Right ventricle myocardium inferior (tissue), 1 donor: ENCODE data around the gene SNRPD1. TPM values are rescaled to one million over a fixed set of nuclear protein-coding genes. Genes with fewer than 3 reads are reported as not detected.
"Not testable (repeated sequence)": the region's sequence is repeated elsewhere in the genome, so short reads cannot be mapped to it uniquely, and the experiment has no call there.

ENCODE experiments used
- ATAC-seq: fragments of 200-7000 bp; cut with Tn5 transposase; one replicate; pipeline ENCODE4 v1.9.1; 2020; ENCODE audit warnings: mild to moderate bottlenecking, moderate library complexity
- DNase-seq: peaks from one replicate; pipeline ENCODE4 v3.0.0; 2021; ENCODE audit errors: missing footprints
- intact Hi-C: fragments of 100-400 bp; cut with DNase I; formaldehyde crosslinking; loops from one replicate; pipeline ENCODE4 v1.11.0; 2022
- long read RNA-seq: library from polyadenylated mRNA; unstranded; transcript quantifications from one replicate; pipeline ENCODE4 v2.0.0, GENCODE V29; 2021
- total RNA-seq: library from RNA; stranded (reverse); fragmentation: NEBNext Ultra II Directional; extraction: Animal tissue kit (Norgen Biotek cat#: 25700); gene quantifications from one replicate; pipeline ENCODE4 v1.2.1, GENCODE V29; 2021
- donor health status: DM: no; HTN: yes; CAD: no; lungs with severe emphysema.

SNRPD1 gene
- 24.9 TPM for total RNA-seq
- long read RNA-seq, full-length matches to known transcripts = 15 of 16 reads
- long read RNA-seq, partial matches to known transcripts = 1 of 16 reads
- long read RNA-seq, other reads (novel, unspliced or antisense) = 0 of 16 reads

GRCh38 chr18:21612125-21613039 is at the start of gene SNRPD1:
TSS of gene SNRPD1 (plus strand) at chr18:21612314. CDS start at chr18:21612430, 116 bp downstream.
- intact Hi-C loops = no loop called here
- DNase-seq = peak; percentile 96
- peak; percentile 99 for ATAC-seq

DNA sequence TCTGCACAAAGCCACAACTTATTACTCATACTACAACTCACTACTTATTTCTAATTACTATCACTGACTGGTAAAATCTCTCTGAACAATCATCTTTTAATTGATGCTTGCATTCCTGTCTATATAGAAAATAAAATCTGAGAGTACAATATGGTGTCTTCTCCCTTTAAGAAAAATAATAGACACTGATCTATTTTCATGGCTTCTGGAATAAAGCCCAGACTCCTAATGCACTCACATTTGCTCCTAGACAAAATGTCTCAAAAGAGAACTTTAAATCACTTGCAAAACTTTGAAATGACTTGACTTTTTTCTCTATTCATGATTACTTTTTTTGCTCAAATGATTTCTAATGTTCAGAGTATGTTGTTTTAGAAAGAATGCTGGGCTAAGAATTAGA is 40.3 kb upstream of the SNRPD1 start:
- intact Hi-C loops = no loop called here
- DNase-seq (no peak), ATAC-seq (no peak)

- DNase-seq (no peak), ATAC-seq (no peak)
- intact Hi-C loops = no loop called here
Observed at GRCh38 chr18:21575656-21576055, 36.5 kb upstream of the SNRPD1 start.

GRCh38 chr18:21584391-21584790 is 27.7 kb upstream of the SNRPD1 start:
- intact Hi-C loops = no loop called here
- DNase-seq (no peak), ATAC-seq (no peak)

GRCh38 chr18:21592361-21592760 is 19.8 kb upstream of the SNRPD1 start:
- intact Hi-C loops, DNase-seq, ATAC-seq: not testable (repeated sequence)

DNA sequence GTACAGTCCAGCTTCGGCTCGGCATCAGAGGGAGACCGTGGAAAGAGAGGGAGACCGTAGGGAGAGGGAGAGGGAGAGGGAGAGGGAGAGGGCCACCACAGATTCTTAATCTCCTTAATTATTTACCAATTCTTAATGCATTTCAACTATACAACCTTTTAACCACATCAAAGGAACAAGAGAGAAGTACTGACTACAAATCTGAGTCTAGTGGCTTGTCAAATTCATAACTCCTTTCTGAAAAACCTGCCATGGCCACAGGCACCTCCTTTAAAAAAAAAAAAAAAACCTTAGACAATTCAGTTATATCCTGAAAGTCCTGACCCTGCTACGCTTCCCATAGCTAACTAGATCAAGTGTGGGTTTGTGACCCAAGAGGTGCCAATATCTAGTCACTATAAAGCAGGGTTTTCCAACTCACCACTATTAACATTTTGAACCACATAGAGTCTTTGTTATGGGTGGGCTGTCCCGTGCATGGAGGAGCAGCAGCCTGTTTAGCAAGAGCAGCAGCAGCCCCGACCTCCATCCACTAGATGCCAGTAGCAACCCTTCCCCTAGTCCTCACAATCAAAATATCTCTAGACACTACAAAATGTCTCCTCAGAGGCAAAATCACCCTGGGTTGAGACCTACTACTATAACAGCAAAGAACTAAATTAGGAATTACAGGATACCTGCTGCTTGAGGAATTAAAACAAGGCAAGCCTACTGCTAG is 18.4 kb upstream of the SNRPD1 start:
- intact Hi-C loops = no loop called here

DNA sequence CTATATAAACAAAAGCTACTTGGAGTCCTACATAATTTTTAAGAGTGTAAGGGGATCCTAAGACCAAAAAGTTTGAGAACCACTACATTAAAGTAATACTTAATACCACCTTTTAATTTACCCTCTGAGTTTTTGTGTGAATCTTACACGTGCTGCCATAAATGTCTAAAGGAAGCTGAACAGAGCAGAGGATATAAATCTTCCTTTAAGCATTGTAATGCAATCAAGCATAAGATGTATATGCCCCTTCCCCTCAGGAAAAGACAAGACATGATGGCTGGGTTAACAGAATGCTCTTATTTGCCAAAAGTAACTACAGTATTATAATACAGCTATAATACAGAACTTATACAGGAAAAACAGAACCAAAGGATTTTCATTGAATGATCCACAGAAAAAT is 14.5 kb upstream of the SNRPD1 start:
- DNase-seq = no peak
- intact Hi-C loops = no loop called here
- ATAC-seq = no peak

More for the DNA sequence above, 18.4 kb upstream of the SNRPD1 start:
- no peak for DNase-seq
- no peak for ATAC-seq

DNA sequence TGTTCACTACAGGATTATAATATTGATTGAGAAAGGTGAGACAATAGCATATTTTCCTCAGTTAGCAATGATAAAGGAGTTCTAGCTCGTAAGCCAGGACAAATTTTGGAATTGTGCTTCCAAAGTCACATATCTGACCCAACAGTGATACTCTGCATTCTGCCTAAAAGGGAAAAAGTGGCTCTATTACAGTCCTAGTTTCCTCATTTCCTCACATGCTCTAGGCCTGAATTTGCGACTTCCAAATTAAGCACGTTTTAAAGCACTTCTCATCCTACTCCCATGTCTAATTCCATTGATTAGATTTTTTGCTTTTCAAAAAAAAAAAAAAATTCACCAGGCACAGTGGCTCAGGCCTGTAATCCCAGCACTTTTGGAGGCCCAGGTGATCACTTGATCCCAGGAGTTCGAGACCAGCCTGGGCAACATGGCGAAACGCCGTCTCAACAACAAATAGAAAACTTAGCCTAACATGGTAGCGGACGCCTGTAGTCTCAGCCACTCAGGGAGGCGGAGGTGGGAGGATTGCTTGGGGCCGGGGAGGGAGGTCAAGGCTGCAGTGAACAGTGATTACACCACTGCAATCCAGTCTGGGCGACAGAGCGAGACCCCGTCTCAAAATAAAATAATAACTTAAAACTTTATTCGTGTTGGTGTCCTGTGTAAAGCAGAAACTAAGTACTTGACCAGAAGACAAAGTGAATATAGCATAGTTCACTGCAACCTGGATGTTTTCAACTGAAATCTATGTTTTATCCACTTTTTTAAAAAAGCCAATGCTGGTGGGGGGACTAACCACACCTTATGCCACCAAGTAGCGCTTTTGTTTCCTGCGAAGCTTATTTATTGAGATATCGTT is 13.2 kb upstream of the SNRPD1 start:
- DNase-seq (no peak), ATAC-seq (no peak)

GRCh38 chr18:21599585-21600525 is 12.3 kb upstream of the SNRPD1 start:
- ATAC-seq (peak; percentile 66), DNase-seq (no peak)
- intact Hi-C loops = loop anchor here (2.0 to 5.0 kb wide), 2 partner anchors 102 to 141 kb away; partner anchors contain the start of genes ABHD3 and MIB1

More for the DNA sequence above, 13.2 kb upstream of the SNRPD1 start:
- intact Hi-C loops = no loop called here

GRCh38 chr18:21600526-21601410 is 11.3 kb upstream of the SNRPD1 start, which contains the start of gene ESCO1:
TSS of gene ESCO1 (minus strand) at chr18:21600704. CDS start at chr18:21574843, 25,861 bp downstream.
- intact Hi-C loops = loop anchor here (2.0 to 5.0 kb wide), 2 partner anchors 102 to 140 kb away; partner anchors contain the start of genes ABHD3 and MIB1
- peak; percentile 98 for DNase-seq
- ATAC-seq = peak; percentile 91

GRCh38 chr18:21602299-21602587 is 9.9 kb upstream of the SNRPD1 start:
- ATAC-seq (no peak), DNase-seq (no peak)
- intact Hi-C loops = loop anchor here (5.0 kb wide), 1 partner anchor 100 kb away; the partner anchor contains the start of gene ABHD3

GRCh38 chr18:21604671-21605070 is 7.4 kb upstream of the SNRPD1 start:
- ATAC-seq (no peak), DNase-seq (no peak)
- intact Hi-C loops = loop anchor here (5.0 kb wide), 1 partner anchor 98 kb away; the partner anchor contains the start of gene ABHD3

DNA sequence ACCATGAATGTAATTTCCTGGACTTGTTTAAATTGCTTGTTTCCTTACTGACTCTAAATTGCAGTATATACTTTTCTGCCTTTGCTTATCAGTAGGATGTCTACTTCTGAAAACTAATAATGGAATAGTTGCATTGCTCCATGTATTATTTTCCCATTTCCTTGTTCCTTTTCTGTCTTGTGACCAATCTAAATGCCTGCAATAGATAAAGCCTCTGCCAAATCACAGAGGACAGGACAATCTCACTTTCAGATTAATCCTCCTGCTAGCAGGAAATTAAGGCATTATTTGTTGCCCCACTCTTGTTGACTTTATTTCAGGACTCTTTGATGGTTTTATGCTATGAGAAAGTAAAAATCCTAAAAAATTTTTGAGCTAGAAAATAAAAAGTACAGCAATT is 6.9 kb upstream of the SNRPD1 start:
- ATAC-seq = no peak
- intact Hi-C loops = no loop called here
- no peak for DNase-seq

- ATAC-seq, intact Hi-C loops, DNase-seq: not testable (repeated sequence)
Observed at GRCh38 chr18:21611401-21612124, 551 bp upstream of the SNRPD1 start.

DNA sequence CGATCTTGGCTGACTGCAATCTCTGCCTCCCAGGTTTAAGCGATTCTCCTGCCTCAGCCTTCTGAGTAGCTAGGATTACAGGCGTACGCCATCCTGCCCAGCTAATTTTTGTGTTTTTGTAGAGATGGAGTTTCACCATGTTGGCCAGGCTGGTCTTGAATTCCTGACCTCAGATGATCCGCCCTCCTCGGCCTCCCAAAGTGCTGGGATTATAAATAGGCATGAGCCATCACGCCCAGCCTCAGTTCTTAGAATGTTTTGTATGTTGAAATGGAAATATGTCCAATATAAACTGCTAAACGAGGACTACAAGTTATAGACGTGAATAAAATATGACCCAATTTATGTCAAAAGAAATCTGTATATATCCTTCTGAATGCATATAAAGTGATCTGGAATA is 9.5 kb downstream of the SNRPD1 start:
- ATAC-seq, intact Hi-C loops, DNase-seq: not testable (repeated sequence)
